GM19452 (cell line): ENCODE results near the gene AHDC1.

Experiments
- ATAC-seq: cut with Tn5 transposase; IDR thresholded peaks from one replicate; pipeline ENCODE4 v1.9.1; 2021; ENCODE audit not compliant: unreplicated experiment

Gene AHDC1

DNA sequence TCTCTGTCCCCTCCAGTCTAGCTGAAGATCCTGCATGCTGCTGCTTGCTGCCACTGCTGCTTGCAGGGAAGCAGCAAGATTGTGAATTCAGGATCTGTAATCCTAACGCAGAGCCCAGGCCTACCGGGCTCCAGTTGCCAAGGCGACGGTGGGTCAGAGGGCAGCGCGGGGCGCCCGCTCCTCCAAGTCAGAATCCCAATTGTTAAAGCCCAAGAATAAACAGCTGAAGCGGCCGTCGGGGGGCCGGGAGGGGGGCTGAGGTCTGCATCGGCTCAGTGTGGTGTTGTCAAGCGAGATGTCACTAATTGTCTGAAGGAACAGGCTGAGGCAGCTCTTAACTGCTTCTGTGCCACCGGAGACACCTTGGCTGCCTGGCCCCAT lies 36.8 kb downstream of the AHDC1 start:
- no peak for ATAC-seq

DNA sequence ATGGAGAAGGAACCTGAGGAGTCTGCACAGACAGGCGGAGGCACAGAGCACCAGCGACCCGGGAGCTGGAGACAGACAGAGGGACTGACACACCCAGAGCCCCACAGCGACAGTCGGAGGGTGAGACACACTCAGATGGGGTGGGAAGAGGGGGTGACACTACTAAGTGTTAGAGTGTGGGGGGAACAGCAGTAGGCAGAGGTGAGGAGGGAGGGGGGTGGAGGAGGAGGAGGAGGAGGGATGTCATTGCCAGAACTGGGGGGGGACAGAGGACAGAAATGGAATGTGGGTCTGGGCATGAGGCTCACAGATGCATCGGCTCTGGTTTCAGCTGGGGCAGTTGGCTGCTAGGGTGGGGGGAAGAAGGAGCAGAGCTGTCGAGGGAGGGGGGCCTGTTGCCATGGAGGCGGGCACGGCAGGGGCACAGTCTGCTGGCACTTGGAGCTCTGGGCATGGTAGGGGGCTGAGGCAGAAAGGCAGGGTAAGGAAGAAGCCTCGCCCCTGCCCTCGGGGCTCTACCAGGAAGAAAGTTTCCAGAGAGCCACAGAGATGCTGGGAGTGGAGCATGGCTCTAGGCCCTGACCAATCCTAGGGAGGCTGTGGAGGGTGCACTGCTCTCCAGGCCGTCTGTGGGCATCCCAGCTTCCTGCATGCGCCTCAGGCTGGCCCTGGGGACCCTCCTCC lies 37.3 kb downstream of the AHDC1 start:
- no peak for ATAC-seq

DNA sequence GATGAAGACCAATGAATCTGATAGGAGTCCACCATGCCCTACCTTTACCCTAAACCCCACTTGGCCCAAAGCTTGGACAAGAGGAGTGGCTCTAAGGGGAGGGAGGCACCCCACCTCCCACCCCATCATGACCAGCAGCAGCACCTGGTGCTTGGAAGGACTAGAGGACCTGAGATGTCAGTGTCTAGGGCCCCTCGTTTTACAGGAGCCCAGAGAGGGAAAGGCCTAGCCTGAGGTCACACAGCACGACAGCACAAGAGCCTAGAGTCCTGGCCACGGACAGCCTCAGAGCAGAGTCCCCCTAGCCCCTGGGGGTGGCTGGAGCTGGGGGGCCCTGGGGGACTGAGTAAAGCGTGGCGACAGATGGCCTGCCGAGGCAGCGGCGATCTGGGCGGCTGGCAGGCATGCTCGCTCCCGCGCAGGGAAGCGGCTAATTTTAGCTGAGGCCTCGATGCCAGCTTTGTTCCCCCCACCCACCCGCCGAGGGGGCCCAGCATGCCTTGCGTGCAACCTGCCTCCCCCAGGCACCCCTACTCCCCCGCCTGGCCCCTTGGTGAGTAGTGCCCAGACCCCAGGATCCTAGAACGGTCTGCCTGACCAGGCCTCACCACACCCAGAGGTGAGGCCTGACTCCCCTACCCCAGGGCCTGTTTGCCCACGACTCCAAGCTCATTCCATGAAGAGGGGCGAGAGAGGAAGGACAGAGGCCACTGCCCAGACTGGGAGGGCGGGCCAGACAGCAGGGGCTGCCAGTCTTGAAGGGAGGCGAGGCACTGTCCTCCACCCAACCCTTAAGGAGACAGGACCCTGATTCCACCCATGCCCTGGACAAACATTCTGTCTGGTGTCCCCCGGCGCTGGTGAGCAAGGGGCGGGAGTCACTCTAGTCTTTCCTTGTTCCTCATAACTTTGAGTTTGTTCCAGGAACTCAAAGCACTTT lies 39.0 kb downstream of the AHDC1 start:
- ATAC-seq: no peak

DNA sequence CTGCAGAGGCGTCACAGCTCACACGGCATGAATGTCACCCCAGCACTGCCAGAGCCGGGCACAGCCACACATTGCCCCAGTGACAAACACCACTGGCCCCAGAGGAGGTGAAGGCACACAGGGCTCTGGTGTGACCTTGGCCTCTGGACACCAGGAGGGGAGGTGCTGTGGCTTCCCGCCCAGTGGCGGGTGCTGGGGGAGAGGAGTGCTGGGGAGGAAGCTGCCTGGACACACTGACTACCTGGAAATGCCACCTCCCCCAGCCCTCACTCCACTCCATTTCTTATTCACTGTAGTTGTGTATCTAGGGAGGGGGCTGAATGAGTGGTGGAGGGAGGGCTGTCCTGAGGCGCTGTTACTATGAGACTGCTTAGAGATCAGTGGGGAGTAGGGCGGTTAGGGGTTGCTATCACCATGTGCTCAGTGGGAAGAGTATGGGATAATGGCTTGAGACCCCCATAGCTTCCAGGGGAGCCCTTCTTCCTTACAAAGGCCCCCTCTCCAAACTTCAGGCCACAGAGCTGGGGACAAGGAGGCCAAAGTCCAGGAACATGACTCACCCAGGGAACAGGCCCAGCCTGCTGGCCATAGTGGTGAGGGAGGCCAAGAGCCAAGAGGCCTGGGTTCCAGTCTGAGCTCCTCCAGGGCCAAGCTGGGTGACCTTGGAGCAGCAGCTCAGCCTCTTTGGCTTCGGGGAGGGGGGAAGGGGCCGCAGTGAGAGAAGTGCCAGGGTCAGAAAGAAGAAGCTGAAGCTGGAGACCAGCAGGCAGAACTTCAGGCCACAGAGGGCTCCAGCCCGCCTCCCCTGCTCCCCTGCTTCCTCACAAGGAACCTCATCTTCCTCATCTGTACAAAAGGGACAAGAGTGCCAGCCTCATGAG lies 40.1 kb downstream of the AHDC1 start:
- no peak for ATAC-seq

DNA sequence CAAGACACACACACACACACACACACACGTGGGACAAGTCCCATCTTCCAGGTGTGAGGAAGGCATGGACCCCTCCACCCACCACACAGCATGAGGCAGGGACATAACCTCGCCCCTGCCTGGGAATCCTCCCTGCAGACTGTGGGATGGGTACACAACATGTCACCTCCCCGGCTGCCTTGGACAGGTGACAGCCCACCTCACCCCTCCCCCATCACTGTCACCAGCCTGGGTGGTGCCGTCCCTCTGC lies 40.7 kb downstream of the AHDC1 start:
- no peak for ATAC-seq

DNA sequence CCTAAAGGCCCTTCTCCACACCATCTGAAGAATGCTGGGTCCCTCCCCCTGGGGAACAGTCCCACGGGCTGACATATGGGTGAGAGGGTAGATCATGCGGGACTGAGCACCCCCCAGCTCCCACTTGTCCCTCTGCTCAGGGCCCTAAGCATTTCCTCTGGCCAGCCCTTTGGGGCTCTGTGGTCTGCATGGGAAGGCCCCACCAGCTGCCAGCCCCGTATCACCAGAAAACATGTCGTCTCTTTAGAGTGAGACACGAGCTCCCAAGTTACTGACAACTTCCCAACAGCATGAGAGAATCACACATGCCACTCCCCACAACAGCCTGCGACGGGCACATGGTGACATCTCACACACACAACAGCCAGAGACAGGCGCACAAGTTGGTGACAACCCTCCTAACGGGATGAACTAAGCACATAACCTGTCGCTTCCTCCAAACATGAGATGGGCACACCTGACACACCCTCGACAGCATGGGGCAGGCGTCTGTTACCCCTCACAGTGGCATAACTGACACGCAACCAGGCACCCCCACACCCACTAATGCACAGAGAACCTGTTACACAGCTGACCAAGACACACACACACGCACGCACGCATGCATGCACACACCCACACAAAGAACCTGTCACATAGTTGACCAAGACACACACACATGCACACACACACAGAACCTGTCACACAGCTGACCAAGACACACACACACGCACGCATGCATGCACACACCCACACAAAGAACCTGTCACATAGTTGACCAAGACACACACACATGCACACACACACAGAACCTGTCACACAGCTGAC lies 41.2 kb downstream of the AHDC1 start:
- no peak for ATAC-seq

DNA sequence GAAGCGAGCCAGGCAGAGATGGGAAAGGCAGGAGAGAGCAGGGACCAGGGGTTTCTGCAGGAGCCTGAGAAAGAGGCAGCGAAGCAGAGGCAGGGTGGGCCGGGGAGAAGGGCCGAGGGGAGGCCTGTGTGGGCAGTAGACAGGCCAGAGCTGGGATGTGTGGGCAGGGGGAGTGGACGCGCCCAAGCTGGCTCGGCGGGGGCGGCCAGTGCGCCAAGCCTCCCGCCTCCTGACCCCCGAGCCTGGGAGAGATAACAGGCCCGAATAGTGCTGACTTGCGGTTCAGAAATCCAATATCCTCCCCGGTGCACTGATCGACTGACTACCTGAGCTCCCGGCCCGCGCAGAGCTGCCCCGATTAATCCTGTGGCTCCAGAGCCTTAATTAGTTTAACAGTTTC lies 41.9 kb downstream of the AHDC1 start:
- no peak for ATAC-seq

DNA sequence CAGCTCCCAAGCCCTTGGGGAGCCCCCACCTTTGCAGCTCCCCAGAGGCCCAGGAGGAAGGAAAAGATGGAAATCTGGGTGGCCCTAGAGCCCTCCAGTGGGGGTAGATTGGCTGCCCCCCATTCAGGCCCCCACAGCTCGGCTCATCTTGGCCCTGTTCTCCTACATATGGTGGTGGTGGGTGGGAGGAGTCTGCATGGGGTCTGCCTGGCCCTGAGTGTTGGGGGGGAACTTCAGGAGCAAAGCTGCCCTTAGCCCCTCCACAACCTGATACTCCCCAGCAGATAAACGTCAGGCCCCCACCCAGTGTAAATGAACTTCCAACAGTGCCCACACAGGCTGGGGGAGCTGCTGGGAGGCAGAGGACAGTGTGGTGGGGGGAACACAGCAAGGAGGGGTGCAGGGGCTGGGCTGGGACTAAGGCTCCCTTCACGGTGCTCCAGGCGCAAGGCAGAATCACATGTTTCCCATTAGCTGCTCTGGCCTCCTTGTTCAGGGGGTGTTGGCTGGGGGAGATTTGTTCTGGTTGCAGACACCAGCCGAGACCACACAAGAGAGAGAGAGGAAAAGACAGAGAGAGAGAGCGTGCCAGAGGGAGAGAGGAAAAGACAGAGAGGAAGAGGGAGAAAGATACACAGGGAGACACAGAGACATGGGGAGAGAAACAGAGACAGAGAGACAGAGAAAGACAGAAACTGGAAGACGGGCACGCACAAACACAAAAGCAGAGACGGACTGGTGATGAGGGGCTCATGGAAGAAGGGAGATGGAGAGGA lies 42.6 kb downstream of the AHDC1 start:
- no peak for ATAC-seq

DNA sequence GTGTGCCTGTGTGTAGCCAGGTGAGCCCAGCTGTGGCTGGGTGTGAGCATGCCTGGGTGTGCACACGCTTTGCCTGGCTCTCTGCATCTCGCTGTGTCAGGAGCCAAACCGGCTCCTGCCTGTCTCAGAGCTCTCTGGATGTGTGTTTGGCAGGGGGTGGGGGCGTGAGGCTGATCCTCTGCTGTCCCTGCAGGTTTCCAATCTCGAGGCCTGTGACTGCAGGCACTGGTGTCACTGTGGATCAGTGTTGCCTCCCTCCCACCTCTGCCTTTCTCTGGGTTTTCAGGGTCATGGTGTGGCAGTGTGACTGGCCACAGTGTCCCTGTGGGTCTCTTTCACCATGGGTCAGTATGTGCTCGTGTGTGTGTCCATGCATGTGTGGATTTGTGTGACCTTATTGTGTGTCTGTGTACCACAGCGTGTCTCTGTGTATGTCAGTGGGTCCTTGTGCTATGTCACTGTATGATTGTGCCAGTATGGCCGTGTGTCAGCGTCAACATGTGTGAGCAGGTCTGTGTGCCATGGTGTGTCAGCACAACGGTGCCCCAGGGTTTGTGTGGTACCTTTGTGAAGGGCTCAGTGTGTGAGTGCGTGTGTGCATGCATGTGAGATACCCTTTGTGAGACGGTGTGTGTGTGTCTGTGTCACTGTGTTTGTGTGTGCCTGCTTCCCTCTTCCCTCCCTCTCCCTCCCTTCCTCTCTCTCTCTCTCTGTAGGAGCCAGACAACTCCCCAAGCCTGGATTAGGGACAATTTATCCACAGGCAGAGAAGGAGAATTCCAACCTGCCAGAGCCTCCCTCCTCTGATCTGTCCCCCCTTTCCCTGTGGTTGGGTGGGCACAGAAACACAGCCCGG lies 43.4 kb downstream of the AHDC1 start:
- ATAC-seq: no peak

DNA sequence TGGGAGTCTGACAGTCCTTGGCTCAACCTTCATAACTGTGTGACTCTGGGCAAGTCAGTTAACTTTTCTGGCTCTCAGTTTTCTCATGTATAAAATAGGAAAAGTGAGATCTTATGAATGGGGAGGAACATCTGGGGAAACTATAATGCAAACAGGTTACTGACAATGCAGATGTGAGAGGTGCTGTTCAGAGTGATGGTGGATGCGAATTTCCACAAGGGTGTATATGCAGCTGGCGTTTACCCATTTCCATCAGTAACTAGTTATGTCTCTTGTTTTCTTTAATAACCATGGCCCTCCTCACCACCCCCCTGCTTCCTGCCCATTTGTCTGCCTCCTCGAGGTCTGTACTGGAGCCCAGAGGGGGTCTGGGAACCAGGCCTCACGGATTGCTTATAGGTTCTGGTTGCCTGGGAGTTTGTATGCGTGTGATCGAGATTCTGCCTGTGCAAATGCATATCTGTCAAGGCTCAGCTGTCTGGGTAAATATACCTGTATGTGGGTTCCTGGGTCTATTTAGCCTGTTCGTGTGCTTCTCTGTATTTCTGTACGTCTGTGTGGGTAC lies 44.4 kb downstream of the AHDC1 start:
- no peak for ATAC-seq

DNA sequence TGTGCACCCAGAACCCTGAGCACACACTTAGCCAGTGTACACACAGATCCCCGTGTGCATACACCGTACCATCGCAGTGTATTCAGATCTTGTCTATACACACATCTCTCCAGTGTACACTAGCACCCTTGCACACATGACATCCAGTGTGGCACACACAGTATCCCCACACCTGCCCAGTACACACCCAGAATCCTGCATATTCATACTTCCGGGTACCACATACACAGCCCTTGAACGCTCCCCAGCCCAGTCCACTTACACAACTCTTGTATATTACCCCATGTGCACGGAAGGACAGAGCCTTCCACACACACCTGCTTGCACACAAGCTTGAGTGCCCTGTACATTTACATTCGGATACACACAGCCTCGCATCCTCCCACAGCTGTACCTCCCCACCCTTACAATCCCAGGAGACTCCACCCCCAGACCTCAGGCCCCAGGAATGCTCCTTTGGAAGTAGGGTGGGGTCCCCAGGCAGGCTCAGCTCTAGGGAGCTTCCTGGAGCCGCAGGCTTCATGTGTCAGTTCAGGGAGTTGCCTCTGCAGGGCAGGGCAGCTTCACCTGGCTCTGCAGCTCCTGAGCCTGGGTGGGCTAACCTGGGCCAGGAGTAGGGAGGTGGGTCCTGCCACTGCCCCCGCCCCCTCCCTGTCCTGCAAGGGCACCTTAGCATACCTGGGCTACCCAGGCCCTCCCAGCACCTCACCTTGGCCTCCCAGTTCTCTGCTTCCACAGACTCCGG lies 46.2 kb downstream of the AHDC1 start:
- no peak for ATAC-seq

DNA sequence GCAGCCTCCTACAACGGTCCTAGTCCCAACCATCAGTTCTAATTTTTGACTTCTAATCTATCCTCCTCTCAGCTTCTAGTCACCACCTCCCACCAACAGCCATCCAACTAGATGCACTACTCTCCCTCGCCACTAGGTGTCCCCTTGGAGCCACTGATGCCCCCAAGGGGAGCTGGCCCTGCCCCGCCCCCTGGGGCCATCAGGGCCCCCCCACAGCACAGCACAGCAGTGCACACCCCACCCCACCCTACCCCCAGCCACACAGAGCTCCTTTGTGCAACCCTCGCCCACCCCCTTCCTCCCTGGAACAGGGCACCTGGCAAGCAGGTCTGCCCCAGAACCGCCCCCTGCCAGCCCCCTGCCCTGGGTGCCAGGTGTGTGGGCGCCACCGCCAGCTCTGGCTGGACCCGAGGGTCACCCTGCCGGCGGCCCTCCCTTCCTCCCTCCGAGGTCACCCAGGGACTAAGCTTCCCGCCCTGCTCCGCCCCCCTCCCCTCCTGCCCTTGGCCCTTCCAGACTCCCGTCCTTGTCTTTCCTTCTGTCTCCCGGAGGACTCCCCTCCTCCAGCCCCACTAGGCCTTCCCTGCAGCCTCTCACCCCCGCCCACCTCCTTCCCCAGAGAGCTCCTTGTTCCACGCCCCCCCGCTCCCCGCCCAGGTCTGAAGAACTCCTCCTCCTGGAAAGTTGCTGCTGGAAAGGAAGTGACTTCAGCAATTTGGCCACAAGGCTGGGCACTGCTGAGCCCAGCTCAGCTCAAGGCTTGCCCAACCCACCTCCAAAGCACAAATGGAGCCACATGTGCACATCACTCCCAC lies 47.0 kb downstream of the AHDC1 start:
- ATAC-seq: no peak

DNA sequence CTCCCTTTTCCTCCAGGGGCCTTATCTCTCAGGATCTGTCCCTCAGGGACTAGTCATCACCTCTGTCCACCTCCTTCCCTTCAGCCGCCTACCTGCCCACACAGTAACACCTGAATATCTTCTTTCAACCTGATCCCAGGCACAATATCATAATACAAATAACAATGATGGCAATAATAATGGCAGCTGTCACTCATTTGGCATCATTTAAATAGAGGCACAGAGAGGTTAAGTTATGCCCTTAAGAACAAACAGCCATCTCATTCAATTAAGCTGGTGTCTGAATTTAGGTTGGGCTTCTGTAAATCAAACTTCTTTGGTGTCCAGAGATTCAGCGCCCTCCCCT lies 47.5 kb downstream of the AHDC1 start:
- ATAC-seq: no peak

DNA sequence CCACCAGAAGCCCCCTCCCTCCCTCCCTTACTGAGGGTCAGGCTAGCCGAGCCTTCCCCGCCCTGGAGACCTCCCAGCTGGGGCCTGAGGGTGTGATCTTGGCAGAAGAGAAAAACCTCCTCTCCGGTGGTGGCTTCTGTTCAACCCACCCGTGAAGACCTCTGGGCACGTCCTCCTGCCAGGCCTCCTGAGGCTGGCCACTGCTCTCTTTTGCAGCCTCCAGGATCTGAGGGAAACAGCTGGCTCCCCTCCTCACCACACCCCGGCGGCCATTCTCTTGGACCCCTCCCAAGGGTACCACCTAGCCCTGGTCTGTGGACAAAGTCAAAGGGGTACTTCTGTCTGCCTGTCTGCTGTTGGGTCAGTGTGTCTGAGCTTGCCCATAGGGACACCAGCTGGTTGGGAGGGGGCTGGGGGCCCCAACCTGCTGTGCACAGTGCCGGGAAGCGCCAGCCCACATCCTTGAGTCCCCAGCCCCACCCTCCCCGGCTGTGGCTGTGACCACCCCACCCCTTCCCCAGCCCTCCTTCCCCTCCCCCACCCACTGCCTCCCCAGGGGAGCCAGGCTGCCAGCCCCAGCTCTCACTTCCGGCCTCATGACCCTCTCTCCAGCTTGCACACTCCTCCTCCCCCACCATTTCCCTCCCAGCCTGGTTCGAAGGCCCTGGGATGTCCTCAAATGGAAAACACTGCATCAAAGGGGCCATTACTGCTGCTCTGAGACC lies 48.1 kb downstream of the AHDC1 start:
- ATAC-seq: no peak

DNA sequence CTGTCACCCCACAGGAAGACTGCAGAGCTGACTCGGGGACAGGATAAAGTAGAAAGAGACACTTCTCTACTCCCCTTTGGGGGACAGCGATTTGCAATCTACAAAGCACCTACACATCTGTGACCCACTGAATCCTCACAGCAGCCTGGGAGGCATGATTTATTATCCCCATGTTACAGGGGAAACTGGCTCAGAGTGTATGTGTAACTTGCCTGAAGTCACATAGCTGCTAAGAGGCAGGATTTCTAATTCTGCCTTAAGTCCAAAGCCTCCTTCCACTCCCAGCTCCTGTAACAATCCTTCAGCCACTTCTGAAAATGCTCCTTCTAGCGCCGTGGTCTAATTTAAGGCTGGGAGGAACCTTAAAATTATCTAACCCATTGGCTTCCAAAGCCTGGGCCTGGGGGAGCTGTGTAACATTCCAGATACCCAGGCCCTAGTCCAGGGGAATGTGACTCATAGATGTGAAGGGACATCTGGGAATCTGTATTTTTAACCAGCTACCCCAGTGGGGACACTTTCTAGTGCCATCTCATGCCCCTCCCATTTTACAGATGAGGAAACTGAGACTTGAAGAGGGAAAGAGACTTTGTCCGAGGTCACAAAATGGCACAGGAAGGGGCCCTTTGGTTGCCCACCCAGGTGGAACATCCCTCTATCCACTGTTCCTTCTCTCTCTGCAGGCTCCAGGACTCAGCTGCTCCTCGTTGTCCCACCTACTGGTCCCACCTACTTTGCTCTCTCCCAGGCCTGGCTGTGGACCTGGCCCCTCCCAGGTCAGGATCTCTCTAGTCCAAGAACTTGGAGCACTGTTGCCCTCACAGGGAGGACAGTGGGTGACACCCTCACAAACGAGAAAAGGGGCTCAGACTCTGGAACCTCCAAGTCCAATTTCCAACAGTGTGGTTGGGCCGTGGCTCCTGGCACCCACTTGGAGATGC lies 48.9 kb downstream of the AHDC1 start:
- no peak for ATAC-seq

DNA sequence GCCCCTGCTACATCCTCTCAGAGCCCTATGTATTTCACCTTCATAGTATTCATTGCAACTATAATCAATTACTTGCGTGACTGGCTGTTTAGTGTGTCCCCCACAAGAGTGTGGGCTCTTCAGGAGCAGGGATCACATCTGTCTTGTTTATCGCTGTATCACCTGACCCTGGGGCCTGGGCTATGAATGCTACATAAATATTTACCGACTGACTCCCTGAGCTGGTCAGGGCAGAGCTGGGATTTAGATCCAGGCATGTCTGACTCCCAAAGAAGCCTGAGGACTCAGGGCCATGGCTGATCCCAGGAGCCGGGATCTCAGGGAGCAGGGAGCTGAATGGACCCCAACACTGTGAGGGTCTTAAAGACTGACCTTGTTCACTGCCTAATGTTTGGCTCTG lies 49.7 kb downstream of the AHDC1 start:
- no peak for ATAC-seq
